HG02763 (cell line): ENCODE data around the gene GRM5.
"Not testable (repeated sequence)": the region's sequence is repeated elsewhere in the genome, so short reads cannot be mapped to it uniquely, and the experiment has no call there.

Source experiments
- ATAC-seq: cut with Tn5 transposase; IDR thresholded peaks from one replicate; pipeline ENCODE4 v1.9.1; 2021; ENCODE audit warnings: mild to moderate bottlenecking, moderate library complexity; ENCODE audit not compliant: unreplicated experiment

The GRM5 gene

GRCh38 chr11:88552379-88553062 is 513.3 kb downstream of the GRM5 start:
- ATAC-seq, result peak; percentile 81

GRCh38 chr11:88544656-88545280 is 521.0 kb downstream of the GRM5 start:
- ATAC-seq, result no peak

GRCh38 chr11:88543902-88544655 is 521.7 kb downstream of the GRM5 start:
- ATAC-seq, result peak; percentile 99

- no peak for ATAC-seq
These were observed 524.8 kb downstream of the GRM5 start for GRCh38 chr11:88541006-88541405.

GRCh38 chr11:88538098-88538497 is 527.7 kb downstream of the GRM5 start:
- no peak for ATAC-seq

- ATAC-seq, result no peak
These were observed 528.2 kb downstream of the GRM5 start for GRCh38 chr11:88537613-88538012.

- no peak for ATAC-seq
These were observed 529.0 kb downstream of the GRM5 start for GRCh38 chr11:88536616-88537265.

GRCh38 chr11:88535916-88536547 is 529.8 kb downstream of the GRM5 start:
- no peak for ATAC-seq

GRCh38 chr11:88535266-88535665 is 530.5 kb downstream of the GRM5 start:
- ATAC-seq, result no peak

- not testable (repeated sequence) for ATAC-seq
These were observed 531.1 kb downstream of the GRM5 start for GRCh38 chr11:88534706-88535105.

- ATAC-seq, result no peak
These were observed 531.6 kb downstream of the GRM5 start for GRCh38 chr11:88534185-88534584.

- ATAC-seq, result no peak
These were observed 532.8 kb downstream of the GRM5 start for GRCh38 chr11:88533001-88533400.

GRCh38 chr11:88531831-88532230 is 534.0 kb downstream of the GRM5 start:
- ATAC-seq, result no peak

- no peak for ATAC-seq
These were observed 536.4 kb downstream of the GRM5 start for GRCh38 chr11:88529426-88529825.

GRCh38 chr11:88523386-88524071 is 542.3 kb downstream of the GRM5 start:
- ATAC-seq, result no peak

GRCh38 chr11:88522624-88523385 is 543.0 kb downstream of the GRM5 start:
- ATAC-seq, result no peak

- no peak for ATAC-seq
These were observed 544.0 kb downstream of the GRM5 start for GRCh38 chr11:88521799-88522201.

- no peak for ATAC-seq
These were observed 544.4 kb downstream of the GRM5 start for GRCh38 chr11:88521399-88521798.

- no peak for ATAC-seq
These were observed 545.4 kb downstream of the GRM5 start for GRCh38 chr11:88520391-88520790.

GRCh38 chr11:88515002-88515401 is 550.8 kb downstream of the GRM5 start:
- no peak for ATAC-seq
